Measurements from ENCODE around the gene WDPCP. TPM values are rescaled to one million over a fixed set of nuclear protein-coding genes. Genes with fewer than 3 reads are reported as not detected.
"Not testable (repeated sequence)": the region's sequence is repeated elsewhere in the genome, so short reads cannot be mapped to it uniquely, and the experiment has no call there.

The WDPCP gene
- total RNA-seq, 1 donor from 2014 or later: 5.7 TPM

DNA sequence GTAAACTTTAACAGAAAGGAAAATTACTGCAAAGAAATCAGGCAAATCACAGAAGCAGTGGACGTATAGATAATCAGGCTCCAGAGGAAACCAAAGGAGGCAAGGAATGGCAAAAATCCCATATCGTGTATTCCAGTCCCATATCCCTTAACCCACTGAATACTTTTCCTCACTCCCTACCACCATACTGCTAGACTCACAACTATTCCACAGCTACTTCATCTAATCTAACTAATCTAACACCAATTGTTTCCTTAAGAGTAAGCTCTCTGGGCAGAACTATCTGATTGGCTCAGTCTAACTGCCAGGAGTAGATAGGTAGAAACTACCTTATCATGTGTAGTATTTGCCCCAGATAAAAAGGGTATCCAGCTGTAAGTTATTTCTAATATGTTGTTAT, 16.3 kb downstream of the WDPCP start:
- no peak for DNase-seq (ENCODE audit: low spot score)
- H3K27ac Mint-ChIP-seq (ENCODE audit: unreplicated experiment): no peak overlapping the region
- H3K9me3 Mint-ChIP-seq (ENCODE audit: unreplicated experiment): no peaks in the 10 kb centered on the region
- H3K4me3 Mint-ChIP-seq (ENCODE audit: unreplicated experiment): no peak overlapping the region
- TF ChIP-seq, protein P1, sequence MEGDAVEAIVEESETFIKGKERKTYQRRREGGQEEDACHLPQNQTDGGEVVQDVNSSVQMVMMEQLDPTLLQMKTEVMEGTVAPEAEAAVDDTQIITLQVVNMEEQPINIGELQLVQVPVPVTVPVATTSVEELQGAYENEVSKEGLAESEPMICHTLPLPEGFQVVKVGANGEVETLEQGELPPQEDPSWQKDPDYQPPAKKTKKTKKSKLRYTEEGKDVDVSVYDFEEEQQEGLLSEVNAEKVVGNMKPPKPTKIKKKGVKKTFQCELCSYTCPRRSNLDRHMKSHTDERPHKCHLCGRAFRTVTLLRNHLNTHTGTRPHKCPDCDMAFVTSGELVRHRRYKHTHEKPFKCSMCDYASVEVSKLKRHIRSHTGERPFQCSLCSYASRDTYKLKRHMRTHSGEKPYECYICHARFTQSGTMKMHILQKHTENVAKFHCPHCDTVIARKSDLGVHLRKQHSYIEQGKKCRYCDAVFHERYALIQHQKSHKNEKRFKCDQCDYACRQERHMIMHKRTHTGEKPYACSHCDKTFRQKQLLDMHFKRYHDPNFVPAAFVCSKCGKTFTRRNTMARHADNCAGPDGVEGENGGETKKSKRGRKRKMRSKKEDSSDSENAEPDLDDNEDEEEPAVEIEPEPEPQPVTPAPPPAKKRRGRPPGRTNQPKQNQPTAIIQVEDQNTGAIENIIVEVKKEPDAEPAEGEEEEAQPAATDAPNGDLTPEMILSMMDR (IDR thresholded peaks at IDR 0.05; ENCODE audit: unreplicated experiment): no peak
- H3K27me3 Mint-ChIP-seq (ENCODE audit: unreplicated experiment): no peaks in the 10 kb centered on the region
- H3K36me3 Mint-ChIP-seq (ENCODE audit: low read depth, unreplicated experiment): peaks cover 7% of the 10 kb centered on the region
- peaks cover 2% of the 10 kb centered on the region for H3K4me1 Mint-ChIP-seq (ENCODE audit: unreplicated experiment)

DNA sequence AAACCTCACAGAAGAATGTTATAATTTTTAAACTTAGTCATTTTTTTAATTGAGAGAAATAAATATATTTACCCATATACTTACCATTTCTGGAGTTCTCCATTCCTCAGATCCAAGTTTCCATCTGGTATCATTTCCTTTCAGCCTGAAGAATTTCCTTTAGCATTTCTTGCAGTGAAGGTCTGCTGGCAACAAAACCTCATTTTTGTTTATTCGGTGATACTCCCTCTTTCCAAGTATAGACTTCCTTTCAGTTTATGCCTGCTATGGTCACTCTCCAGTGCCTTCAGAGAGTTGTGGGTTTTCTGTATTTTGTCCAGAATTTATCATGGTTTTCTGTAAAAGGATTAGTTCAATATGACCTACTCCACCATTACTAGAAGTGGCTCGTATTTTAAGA, 17.0 kb downstream of the WDPCP start:
- H3K4me3 Mint-ChIP-seq (ENCODE audit: unreplicated experiment): no peak overlapping the region
- no peak overlapping the region for H3K27ac Mint-ChIP-seq (ENCODE audit: unreplicated experiment)
- no peaks in the 10 kb centered on the region for H3K9me3 Mint-ChIP-seq (ENCODE audit: unreplicated experiment)
- H3K4me1 Mint-ChIP-seq (ENCODE audit: unreplicated experiment): peaks cover 2% of the 10 kb centered on the region
- TF ChIP-seq, protein P1 (IDR thresholded peaks at IDR 0.05; ENCODE audit: unreplicated experiment): no peak
- no peak for DNase-seq (ENCODE audit: low spot score)
- H3K36me3 Mint-ChIP-seq (ENCODE audit: low read depth, unreplicated experiment): peaks cover 8% of the 10 kb centered on the region
- H3K27me3 Mint-ChIP-seq (ENCODE audit: unreplicated experiment): no peaks in the 10 kb centered on the region

GRCh38 chr2:63569740-63570139, 18.5 kb downstream of the WDPCP start:
- H3K36me3 Mint-ChIP-seq (ENCODE audit: low read depth, unreplicated experiment): peaks cover 8% of the 10 kb centered on the region
- H3K4me1 Mint-ChIP-seq (ENCODE audit: unreplicated experiment): peaks cover 2% of the 10 kb centered on the region
- DNase-seq (ENCODE audit: low spot score): no peak
- no peaks in the 10 kb centered on the region for H3K9me3 Mint-ChIP-seq (ENCODE audit: unreplicated experiment)
- no peak overlapping the region for H3K4me3 Mint-ChIP-seq (ENCODE audit: unreplicated experiment)
- no peaks in the 10 kb centered on the region for H3K27me3 Mint-ChIP-seq (ENCODE audit: unreplicated experiment)
- TF ChIP-seq, protein P1 (IDR thresholded peaks at IDR 0.05; ENCODE audit: unreplicated experiment): no peak
- H3K27ac Mint-ChIP-seq (ENCODE audit: unreplicated experiment): no peak overlapping the region

GRCh38 chr2:63562751-63563150, 25.5 kb downstream of the WDPCP start:
- DNase-seq (ENCODE audit: low spot score): no peak
- Mint-ChIP-seq H3K36me3 (ENCODE audit: low read depth, unreplicated experiment) (peaks cover 10% of the 10 kb centered on the region), H3K27ac (ENCODE audit: unreplicated experiment) (no peak overlapping the region), H3K4me1 (ENCODE audit: unreplicated experiment) (no peaks in the 10 kb centered on the region), H3K27me3 (ENCODE audit: unreplicated experiment) (no peaks in the 10 kb centered on the region), H3K9me3 (ENCODE audit: unreplicated experiment) (no peaks in the 10 kb centered on the region), H3K4me3 (ENCODE audit: unreplicated experiment) (no peak overlapping the region)
- TF ChIP-seq, protein P1 (IDR thresholded peaks at IDR 0.05; ENCODE audit: unreplicated experiment): no peak

GRCh38 chr2:63558922-63559321, 29.4 kb downstream of the WDPCP start:
- DNase-seq (ENCODE audit: low spot score); H3K4me3 Mint-ChIP-seq (ENCODE audit: unreplicated experiment); H3K27ac Mint-ChIP-seq (ENCODE audit: unreplicated experiment); H3K4me1 Mint-ChIP-seq (ENCODE audit: unreplicated experiment); H3K9me3 Mint-ChIP-seq (ENCODE audit: unreplicated experiment); H3K27me3 Mint-ChIP-seq (ENCODE audit: unreplicated experiment): not testable (repeated sequence)
- peaks cover 11% of the 10 kb centered on the region for H3K36me3 Mint-ChIP-seq (ENCODE audit: low read depth, unreplicated experiment)

DNA sequence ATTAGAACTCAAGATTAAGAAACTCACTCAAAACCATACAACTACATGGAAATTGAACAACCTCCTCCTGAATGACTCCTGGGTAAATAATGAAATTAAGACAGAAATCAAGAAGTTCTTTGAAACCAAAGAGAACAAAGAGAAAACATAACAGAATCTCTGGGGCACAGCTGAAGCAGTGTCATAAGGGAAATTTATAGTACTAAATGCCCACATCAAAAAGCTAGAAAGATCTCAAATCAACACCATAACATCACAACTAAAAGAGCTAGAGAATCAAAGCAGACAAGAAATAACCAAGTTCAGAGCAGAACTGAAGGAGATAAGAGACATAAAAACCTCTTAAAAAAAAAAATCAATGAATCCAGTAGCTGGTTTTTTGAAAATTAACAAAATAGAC, 30.5 kb downstream of the WDPCP start:
- not testable (repeated sequence) for H3K4me1 Mint-ChIP-seq (ENCODE audit: unreplicated experiment); H3K4me3 Mint-ChIP-seq (ENCODE audit: unreplicated experiment); H3K27ac Mint-ChIP-seq (ENCODE audit: unreplicated experiment); H3K27me3 Mint-ChIP-seq (ENCODE audit: unreplicated experiment); H3K9me3 Mint-ChIP-seq (ENCODE audit: unreplicated experiment); DNase-seq (ENCODE audit: low spot score)
- peaks cover 11% of the 10 kb centered on the region for H3K36me3 Mint-ChIP-seq (ENCODE audit: low read depth, unreplicated experiment)

All from endothelial cell (in vitro differentiated cells).